ENCODE data around the gene HOXB1.
"Not testable (repeated sequence)": the region's sequence is repeated elsewhere in the genome, so short reads cannot be mapped to it uniquely, and the experiment has no call there.

HOXB1 gene

DNA sequence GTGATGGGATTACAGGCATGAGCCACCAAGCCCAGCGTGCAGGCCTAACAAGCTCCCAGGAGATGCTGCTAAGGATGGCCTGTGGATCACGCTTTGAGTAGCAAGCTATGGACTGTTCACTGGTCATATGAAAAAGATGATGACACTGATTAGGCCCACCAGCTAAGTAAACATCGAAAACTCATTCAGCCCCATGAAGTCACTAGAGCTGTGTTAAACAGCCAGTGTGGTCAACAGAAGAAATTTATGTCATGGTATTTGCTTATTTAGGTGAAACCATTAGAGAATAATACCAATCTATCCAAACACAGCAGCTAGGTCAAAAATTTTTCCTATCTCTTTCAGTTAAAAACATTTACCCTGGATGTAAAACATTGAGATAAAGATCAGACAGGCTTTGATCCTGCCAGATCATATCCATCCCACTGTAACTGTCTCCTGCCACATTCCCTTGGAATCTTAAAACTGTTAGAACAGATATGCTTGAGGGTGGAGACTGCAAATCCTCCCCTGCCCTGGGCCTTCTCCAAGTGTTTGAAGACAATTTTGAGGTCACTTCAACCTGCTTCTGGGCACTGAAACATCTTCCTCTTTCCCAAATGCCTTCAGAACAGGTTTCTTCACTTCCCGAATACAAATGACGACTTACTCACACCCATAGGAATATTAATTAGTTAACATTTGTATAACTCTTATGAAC, 30.9 kb downstream of the HOXB1 start:
- in situ Hi-C loops (cut with HindIII; ENCODE audit: low sequenced_read_pairs), result no loop called here

GRCh38 chr17:48499248-48499647, 31.6 kb downstream of the HOXB1 start:
- in situ Hi-C loops (cut with HindIII; ENCODE audit: low sequenced_read_pairs), result no loop called here

DNA sequence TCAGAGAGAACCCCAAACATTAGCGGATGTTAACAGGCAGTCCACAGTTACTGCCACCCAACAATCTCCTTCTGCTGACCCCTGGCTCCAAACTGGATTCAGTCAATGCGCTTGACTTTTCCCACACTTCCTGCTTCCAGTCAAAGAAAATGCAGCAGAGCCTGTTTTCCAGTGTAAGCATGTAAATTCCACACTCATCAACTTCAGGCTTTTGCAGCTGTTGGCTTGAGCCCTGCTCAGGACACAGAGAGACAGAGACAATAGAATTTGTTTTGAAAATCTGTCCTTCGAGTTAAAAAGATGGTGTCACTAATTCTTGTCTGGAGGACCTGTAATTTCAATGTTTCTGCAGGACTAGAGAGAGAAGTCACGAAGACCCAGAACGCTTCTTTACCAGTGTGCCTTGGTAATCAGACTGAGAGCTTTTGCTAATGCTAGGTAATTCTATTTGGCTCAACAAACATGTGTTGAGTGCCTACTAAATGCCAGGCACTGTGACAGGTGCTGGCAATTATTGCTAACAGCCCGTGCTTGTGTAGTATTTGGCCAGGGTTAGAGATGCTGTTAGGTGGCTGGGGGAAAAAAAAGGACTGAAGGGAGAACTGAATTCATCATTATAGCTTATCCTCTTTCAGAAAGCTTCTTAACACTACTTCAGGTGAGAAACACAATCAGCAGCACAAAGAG, 32.5 kb downstream of the HOXB1 start:
- in situ Hi-C loops (cut with HindIII; ENCODE audit: low sequenced_read_pairs), result no loop called here

DNA sequence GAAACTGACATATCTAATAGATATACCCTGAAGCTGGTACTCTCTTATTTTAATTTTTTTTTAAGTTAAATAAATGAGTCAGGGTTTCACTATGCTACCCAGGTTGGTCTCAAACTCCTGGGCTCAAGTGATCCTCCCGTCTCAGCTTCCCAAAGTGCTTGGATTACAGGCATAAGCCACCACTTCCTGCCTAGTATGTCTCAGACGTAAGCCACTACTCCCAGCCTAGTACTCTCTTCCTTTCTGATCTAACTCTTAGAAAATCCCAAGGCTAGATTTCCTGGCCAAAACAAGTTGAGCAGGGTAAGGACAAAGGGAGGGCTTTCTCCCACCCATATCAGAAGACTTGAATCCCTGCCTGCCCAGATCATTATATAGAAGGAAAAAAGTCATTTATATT, 33.7 kb downstream of the HOXB1 start:
- in situ Hi-C loops (cut with HindIII; ENCODE audit: low sequenced_read_pairs), result no loop called here

DNA sequence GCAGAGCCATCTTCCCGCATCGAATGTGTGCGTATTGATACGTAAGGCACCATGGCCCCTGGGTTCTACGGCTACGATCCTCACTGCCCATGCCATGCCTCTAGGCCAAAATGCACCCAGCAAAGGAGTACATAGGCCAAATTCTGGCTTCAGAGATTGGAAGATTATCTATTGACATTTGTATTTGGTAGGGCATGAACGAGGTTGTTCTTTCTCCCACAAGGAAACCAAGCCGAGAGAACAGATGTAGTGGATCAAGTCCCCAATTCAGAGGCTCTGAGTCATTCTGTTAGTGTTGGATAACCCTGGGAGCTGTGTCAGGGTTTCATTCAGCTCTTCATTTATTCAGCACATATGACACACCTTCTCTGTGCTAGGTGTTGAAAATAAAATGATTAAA, 36.5 kb downstream of the HOXB1 start:
- in situ Hi-C loops (cut with HindIII; ENCODE audit: low sequenced_read_pairs), result no loop called here

DNA sequence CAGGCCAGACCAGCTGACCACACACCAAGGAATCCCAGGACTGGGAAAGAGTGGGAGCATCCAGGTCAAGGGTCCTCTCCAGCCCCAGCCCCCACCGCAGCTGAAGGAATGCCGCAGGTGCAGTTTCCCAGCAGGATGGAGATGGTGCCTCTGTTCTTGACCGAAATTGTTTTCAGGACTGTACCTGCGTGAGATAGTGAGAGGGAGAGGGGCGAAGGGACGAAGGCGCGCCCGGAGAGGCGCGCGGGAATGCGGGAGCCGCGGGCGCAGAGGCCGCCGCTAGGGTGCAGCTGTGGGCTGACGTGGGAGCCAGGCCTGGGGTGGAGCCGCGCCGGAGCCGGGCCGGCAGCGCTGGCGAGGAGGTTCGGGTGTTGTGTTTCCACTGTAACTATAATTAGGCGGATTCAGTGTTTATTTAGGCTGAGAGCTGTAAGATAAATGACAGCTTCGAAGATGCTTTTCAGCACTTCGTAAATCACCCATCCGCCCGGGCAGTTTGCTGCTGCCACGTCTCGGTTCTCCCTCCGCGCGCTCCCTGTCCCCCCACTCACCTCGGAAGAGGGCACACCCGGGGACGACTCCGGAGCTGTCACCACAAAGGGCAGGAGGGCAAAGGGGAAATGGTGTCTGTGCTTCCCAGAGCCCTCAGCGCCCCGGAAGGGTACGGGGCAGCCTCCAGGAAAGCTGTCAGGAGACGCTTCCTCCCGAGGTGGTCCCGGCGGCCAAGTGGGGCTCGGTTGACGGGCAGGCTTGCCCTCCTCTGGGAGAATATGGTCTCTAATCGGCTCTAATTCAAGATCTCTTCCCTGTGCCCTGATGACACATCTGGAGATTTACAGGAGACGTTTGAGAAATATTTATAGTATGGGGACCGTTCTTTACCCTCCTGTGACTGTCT, 38.2 kb downstream of the HOXB1 start:
- in situ Hi-C loops (cut with HindIII; ENCODE audit: low sequenced_read_pairs), result no loop called here

DNA sequence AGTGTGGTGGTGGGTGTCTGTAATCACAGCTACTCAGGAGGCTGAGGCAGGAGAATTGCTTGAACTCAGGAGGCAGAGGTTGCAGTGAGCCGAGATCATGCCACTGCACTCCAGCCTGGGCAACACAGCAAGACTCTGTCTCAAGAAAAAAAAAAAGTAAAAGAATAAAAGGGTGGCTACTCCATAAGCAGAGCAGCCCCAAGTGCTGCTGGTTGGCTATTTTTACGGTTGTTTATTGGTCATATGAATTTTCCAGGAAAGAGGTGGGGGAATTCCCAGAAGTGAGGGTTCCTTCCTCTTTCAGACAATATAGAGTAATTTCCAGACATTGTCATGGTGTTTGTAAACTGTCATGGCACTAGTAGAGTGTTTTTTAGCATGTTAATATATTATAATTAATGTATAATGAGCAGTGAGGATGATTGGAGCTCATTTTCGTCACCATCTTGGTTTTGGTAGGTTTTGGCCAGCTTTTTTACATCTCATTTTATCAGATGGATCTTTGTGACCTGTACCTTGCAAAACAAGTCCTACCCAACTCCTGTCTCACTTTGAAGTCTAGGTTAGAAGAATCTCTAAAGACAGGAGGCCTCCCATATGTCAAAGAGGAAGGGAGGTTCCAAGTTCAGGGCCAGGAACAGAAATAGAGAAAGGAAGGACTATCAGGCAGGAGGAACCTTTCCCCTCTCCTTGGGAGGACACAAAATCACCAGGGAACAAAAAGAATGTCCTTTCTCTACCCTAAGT, 39.1 kb downstream of the HOXB1 start:
- in situ Hi-C loops (cut with HindIII; ENCODE audit: low sequenced_read_pairs), result no loop called here

GRCh38 chr17:48490451-48490892, 40.3 kb downstream of the HOXB1 start:
- in situ Hi-C loops (cut with HindIII; ENCODE audit: low sequenced_read_pairs), result no loop called here

DNA sequence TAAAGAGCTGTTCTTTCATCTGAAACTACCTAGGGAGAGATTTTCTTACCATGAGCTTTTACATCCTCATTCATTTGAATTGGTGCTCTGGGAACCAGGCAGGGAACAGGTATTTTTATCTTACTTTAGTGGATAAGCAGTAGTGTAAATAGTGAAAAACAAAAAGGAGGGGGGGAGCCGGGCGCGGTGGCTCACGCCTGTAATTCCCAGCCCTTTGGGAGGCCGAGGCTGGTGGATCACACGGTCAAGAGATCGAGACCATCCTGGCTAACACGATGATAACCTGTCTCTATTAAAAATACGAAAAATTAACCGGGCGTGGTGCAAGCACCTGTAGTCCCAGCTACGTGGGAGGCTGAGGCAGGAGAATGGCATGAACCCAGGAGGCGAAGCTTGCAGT, 41.0 kb downstream of the HOXB1 start:
- in situ Hi-C loops (cut with HindIII; ENCODE audit: low sequenced_read_pairs), result no loop called here

- in situ Hi-C loops (cut with HindIII; ENCODE audit: low sequenced_read_pairs), result no loop called here
Observed at GRCh38 chr17:48488548-48489106, 42.2 kb downstream of the HOXB1 start.

DNA sequence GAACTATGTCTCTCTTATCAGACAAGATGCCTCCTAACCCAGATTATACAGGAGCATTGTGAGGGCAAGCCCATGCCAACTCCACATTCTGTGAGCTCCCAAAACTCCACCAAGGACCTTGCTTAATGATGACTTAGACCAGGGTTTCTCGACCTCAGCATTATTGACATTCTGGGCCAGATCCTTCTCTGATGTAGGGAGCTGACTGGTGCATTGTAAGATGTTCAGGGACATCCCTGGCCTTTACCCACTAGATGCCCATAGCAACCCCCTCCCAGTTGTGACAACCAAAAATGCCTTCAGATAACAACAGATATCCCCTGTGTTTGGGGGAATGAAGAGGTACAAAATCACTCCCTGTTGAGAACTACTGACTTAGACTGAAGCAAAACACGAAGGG, 43.6 kb downstream of the HOXB1 start:
- in situ Hi-C loops (cut with HindIII; ENCODE audit: low sequenced_read_pairs), result no loop called here

GRCh38 chr17:48486557-48486956, 44.3 kb downstream of the HOXB1 start:
- in situ Hi-C loops (cut with HindIII; ENCODE audit: low sequenced_read_pairs), result no loop called here

GRCh38 chr17:48484850-48485249, 46.0 kb downstream of the HOXB1 start:
- in situ Hi-C loops (cut with HindIII; ENCODE audit: low sequenced_read_pairs), result no loop called here

- in situ Hi-C loops (cut with HindIII; ENCODE audit: low sequenced_read_pairs), result no loop called here
Observed at GRCh38 chr17:48484256-48484655, 46.6 kb downstream of the HOXB1 start.

DNA sequence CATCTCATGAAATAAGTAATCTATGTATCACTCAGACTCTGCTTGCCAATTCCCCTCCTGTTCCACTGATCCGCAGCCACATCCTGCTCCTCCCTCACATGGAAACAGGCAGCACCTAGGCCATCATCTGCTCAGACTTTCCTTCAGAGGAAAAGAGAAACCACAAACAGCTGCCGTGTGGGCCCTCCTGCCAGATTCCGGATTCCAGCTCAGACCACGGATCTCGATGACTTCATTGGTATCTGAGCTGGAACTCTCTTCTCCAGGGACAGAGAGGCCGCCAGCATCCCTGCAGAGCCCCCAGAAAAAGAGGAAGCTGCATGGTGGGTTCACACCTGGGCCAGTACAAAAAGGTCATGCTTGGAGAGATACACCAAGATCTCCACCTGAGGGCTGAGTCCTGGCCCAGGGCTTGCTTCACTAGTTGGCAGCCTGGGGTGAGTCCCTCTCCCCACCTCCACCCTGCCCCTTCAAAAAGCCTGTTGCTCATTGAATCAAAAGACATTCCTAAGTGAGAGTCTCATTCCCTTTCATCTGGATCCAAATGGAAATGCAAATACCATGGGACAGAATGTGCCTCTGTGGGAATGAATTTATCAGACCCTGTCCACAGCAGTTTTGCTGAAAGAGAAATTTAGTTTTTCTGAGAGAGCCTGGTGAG, 47.2 kb downstream of the HOXB1 start:
- in situ Hi-C loops (cut with HindIII; ENCODE audit: low sequenced_read_pairs), result no loop called here

DNA sequence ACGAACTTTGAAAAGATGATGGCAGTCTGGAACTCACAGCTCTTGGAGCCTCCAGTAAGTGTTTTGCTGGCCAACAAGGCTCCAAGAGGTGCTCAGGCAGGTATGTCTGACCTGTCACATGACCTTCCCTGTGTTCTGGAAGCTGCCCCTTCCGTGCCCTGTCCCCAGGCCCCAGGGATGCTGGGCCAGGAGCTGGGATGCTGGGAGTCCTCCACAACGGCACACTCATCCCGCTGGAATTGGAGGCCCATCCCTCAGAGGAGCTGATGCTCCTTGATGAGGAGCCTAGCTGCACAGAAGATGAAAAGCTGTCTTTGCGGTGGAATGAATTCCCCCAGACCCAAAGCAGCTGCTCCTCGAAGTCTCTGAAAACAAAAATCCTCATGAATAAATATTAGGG, 47.8 kb downstream of the HOXB1 start:
- in situ Hi-C loops (cut with HindIII; ENCODE audit: low sequenced_read_pairs), result no loop called here

- in situ Hi-C loops (cut with HindIII; ENCODE audit: low sequenced_read_pairs), result not testable (repeated sequence)
Observed at GRCh38 chr17:48482301-48482700, 48.5 kb downstream of the HOXB1 start.

DNA sequence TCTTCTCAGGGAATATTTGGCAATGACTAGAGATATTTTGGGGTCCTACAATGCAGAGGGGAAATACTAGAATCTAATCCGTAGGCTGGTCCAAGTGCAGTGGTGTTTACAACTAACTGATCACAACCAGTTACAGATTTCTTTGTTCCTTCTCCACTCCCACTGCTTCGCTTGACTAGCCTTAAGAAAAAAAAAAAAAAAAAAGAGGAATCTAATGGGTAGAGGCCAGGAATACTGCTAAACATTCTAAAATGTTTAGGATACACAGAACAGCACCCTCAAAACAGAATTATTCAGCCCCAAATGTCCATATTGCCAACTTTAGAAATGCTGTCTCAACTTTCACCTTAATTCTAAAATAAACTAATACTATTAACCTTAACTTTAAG, 51.8 kb downstream of the HOXB1 start:
- in situ Hi-C loops (cut with HindIII; ENCODE audit: low sequenced_read_pairs), result no loop called here
